Measurements from ENCODE around the gene SHBG.

DNA sequence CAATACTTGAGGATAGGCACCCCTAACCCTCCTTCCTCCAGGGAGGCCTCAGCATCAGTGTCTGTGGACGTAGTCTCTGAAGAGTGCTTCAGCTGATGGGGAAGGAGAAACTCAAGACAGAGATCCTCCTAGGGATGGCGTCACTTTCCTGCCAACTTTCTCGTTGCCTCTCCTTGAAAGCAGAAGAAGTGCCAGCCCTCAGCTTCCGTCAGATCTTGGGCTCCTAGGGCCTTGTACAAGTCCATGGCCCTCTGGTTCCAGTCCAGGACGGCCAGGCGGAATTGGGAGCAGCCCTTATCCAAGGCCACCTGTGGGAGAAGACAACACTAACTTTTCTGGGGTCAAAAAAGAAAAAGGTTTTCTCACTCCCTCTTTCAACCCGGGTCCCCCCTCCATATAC, 3.6 kb upstream of the SHBG start:
- TF ChIP-seq, protein P1, sequence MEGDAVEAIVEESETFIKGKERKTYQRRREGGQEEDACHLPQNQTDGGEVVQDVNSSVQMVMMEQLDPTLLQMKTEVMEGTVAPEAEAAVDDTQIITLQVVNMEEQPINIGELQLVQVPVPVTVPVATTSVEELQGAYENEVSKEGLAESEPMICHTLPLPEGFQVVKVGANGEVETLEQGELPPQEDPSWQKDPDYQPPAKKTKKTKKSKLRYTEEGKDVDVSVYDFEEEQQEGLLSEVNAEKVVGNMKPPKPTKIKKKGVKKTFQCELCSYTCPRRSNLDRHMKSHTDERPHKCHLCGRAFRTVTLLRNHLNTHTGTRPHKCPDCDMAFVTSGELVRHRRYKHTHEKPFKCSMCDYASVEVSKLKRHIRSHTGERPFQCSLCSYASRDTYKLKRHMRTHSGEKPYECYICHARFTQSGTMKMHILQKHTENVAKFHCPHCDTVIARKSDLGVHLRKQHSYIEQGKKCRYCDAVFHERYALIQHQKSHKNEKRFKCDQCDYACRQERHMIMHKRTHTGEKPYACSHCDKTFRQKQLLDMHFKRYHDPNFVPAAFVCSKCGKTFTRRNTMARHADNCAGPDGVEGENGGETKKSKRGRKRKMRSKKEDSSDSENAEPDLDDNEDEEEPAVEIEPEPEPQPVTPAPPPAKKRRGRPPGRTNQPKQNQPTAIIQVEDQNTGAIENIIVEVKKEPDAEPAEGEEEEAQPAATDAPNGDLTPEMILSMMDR (IDR thresholded peaks at IDR 0.05; ENCODE audit: insufficient read depth, low read length, poor library complexity, severe bottlenecking) = no peak
- TF ChIP-seq EZH2phosphoT487 (conservative IDR thresholded peaks at IDR 0.05; ENCODE audit: low read length) = no peak

Measured in SU-DHL-6 (cell line).